Midbrain (tissue), 1 donor: Measurements from ENCODE around the gene CLDN15.
"Not testable (repeated sequence)": the region's sequence is repeated elsewhere in the genome, so short reads cannot be mapped to it uniquely, and the experiment has no call there.

Experiments used
- DNase-seq: peaks from one replicate; lab custom pipeline; 2025; lab: John Stamatoyannopoulos, UW

CLDN15 gene, protein sequence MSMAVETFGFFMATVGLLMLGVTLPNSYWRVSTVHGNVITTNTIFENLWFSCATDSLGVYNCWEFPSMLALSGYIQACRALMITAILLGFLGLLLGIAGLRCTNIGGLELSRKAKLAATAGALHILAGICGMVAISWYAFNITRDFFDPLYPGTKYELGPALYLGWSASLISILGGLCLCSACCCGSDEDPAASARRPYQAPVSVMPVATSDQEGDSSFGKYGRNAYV

DNA sequence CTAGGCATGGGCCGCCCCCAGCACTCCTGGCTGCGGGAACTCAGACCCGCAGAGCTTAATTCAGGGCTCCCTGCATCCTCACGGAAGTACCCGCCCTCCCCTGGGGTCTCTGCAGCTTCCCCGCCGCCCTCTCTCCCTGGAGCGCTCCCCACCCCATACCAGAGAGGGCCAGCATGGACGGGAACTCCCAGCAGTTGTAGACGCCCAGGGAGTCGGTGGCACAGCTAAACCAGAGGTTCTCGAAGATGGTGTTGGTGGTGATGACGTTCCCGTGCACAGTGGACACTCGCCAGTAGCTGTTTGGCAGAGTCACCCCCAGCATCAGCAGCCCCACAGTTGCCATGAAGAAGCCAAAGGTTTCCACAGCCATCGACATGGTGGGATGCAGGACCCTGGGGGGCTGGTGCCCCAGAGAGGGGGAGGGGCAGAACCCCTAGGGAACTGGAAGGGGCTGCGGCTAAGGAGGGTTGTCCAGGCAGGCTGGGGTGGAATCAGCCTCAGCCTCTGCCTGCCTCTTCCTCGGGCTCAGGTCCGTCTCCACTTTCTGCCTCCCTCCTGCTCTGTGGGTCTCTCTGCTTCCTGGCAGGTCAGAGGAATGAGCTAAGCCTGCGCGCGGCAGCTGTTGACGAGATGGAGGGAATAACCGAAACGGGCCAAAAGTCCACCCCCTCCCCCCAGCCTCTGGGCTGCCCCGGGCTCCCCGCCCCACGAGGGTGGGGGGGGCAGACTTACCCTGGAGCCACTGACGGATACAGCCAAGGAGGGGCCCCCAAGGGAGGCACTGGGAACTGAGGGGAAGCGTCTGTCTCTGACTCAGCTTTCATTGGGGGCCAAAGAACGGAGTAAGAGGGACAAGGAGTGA is at the start of gene CLDN15:
Gene CLDN15 (minus strand): TSS at position 597 of the 862 bp plus-strand sequence. CDS start 221 bp downstream, at position 376.
- DNase-seq: no peak

DNA sequence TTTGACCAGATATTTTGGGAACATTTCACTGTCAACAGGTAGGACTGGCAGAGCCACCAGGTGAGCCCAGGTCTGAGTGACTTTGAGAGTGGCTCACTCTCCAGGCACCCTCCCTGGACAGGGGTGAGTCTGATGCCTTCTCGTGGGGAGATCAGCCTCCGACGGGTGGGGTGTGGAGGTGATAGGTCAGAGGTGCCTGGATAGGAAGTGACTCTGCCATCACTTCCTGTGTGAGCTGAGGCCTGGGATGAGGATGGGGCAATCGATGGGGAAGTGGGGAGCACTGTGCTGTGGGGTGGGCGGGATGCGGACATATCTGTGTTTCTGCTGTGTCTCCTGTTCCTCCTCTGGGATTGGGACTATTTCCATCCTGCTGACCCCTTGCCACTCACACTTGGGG is 49.4 kb upstream of the CLDN15 start:
- DNase-seq: no peak

DNA sequence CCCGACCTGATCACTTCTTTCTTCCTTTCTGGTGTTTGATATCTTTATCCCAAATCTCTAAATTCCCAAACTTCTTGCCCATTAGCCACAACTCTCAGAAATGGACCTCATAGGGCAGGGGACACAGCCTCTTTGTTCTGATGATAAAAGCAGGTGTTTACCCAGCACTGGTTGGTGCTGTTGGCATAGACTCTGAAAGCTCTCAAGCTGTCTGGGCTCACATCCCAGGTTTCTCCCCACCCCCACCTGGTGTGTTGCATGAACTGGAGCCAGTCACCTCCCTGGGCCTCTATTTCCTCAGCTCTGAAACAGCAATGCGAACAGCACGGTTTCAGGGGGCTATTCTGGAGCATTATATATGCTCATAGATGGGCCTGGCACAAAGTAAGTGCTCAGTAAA is 48.3 kb upstream of the CLDN15 start:
- not testable (repeated sequence) for DNase-seq

DNA sequence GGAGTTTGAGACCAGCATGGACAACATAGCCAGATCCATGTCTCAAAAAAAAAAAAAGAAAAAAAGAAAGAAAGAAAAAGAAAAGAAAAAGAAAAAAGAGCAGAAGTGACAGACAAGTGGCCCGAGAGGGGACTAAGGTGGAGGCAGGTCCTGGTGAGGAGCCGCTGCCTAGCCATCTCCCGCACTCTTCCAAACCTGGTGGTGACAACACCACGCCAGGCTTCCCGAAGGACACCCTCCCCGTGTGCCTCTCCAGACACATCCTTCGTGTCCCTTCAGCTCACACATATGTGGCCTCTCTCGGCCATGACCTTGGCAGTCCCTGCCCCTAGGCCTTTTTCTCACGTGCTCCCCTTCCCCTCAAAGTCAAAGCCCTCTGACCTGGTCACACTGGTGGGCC is 47.6 kb upstream of the CLDN15 start:
- DNase-seq: no peak

DNA sequence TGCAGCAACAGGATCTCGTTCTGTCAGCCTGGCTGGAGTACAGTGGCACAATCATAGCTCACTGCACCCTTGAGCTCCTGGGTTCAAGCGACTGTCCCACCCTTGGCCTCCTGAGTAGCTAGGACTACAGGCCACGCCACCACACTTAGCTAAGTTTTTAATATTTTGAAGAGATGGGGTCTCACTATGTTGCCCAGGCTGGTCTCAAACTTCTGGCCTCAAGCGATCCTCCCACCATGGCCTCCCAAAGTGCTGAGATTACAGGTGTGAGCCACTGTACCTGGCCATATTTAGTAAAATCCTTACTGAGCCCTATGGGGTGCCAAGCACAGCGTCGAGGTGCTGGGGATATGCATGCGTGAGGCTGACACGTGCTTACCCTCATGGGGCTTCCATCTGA is 43.3 kb upstream of the CLDN15 start:
- DNase-seq: not testable (repeated sequence)

DNA sequence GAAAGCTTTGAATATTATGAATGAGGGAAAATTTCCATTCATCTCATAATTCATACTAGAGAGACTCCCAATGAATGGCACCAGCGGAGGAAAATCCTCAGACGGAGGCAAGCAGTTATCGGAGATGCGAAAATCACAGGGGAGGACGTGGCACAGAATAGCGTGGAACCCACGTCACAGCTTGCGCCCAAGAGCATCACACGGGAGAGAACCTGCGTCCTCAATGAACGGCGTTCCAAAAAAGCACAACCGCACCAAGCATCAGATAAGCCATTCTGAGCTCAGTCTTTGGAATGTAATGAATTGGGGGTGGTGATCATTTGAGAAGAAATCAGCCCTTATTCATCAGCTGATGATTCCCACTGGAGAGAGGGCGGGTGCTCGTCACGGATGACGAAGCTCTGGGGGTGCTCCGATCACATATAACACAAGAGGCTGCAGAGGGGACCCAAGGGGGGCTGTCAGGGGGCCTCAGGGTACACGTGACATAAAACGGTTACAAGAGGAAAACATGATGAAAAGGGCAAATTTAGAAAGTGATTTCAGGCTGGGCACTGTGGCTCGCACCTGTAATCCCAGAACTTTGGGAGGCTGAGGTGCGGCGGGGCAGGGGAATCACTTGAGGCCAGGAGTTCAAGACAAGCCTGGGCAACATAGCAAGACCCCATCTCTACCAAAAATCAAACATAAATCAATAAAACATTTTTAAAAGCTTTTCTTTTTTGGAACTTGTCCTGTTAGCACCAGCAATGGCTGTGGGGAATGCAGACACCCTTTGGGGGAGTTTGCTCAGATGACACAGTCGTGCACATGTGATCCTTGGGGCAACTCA is 41.1 kb upstream of the CLDN15 start:
- DNase-seq: no peak

DNA sequence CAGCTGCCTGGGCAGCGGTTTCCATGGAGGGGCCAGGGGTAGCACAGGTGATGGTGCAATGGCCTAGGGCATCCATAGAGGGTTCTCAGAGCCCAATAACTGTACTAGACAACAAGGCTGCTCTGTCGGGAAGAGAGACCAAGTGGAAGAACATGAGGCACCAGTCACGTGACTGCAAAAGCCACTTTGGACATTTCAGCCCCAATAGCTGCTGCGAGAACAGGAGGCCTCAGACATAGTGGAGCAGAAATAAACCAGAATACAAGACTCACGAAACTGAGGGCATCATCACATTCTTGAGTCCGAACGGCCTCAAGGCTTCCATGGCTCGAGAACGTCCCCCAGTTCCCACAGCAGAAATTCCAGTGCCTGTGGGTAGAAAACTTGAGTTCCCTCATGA is 39.6 kb upstream of the CLDN15 start:
- no peak for DNase-seq

DNA sequence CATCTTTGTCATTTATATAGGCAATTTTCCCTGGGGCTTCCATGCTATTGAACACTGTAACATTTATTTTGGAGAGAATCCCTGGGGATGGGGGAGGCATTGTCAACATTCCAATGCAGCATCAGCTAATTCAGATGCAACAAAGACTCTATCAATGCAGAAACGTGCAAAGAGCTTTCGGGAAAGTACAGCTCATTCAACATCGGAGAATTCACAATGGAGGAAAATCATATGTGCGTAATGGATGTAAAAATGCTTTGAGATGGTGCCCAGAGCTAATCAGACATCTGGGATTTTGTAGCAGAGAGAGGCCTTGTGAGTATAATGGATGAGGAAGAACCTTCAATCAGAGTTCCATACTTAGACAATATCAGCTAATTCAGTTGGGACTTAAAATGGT is 35.6 kb upstream of the CLDN15 start:
- no peak for DNase-seq

DNA sequence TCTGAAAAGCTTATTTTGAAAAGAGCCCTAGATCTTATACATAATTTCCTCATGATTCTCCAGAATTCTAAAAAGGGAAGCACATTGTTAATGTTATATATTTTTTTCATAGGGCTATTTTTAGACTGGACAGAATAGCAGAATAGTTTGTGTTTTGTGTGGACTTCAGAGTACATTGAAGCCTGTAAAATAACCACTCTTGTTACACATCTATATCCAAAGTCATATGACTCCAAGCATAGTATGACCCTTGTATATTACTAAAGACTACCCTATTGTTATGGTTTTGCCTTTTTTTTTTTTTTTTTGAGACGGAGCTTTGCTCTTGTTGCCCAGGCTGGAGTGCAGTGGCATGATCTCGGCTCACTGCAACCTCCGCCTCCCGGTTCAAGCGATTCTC is 33.4 kb upstream of the CLDN15 start:
- no peak for DNase-seq

DNA sequence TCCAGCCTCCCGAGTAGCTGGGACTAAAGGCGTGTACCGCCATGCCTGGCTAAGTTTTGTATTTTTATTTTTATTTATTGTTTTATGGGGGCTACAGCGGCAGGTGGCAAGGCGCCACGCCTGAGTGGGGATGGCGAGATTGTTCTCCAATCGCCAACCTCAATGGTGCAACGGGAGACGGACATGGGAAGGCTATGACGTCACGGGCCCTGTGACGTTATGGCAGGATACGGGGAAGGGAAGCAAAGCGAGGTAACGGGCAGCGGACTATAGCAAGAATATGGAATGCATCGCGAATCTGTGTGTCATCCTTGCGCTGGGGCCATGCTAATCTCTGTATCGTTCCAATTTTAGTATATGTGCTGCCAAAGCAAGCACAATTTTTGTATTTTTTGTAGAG is 32.1 kb upstream of the CLDN15 start:
- no peak for DNase-seq

DNA sequence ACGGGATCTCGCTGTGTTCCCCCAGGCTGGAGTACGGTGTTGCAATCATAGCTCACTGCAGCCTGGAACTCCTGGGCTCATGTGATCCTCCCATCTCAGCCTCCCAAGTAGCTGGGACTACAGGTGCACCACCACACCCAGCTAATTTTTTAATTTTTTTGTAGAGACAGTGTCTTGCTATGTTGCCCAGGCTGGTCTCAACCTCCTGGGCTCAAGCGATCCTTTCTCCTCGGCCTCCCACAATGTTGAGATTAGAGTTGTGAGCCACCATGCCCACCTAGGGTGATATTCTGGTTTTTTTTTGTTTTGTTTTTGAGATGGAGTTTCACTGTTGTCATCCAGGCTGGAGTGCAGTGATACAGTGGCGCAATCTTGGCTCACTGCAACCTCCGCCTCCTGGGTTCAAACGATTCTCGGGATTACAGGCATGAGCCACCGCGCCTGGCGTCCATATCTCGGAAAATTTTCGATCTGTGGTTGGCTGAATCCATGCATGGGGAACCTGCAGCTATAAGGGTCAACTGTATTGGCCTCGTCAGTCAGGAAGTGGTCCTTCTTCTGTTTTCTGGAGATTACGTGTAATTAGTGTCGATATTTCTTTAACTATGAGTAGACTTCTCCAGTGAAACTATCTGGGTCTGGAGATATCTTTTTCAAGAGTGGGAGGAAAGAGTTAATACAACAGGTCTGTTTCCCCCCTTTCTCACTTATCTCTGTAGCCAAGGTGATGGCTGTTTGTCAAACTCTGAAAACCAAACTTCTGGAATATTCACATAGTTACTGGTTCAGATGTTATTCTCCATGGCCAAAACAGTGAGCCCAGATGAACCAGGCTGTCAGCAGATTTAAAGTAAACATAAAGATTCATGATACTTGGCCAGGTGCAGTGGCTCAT is 28.3 kb upstream of the CLDN15 start:
- no peak for DNase-seq

DNA sequence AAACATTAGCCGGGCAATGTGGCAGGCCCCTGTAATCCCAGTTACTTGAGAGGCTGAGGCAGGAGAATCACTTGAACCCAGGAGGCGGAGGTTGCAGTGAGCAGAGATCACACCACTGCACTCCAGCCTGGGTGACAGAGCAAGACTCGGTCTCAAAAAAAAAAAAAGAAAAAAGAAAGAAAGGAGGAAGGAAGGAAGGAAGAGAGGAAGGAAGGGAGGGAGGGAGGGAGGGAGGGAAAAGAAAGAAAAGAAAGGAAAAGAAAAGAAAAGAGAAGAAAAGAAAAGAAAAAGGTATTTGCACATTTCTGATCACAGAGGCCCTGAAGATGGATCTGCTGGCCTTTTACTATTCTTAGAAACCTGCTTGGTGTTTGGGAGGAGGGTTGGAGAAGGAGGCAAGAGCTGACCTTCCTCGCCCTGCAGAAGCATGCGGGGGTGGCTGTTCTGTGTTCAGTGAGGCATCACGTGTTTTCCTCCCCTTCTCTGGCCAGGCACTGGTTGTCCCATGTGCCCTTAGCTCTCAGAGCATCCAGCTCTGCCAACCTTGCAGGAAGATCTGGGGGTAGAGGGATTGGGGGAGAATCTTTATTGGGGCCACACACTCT is 26.6 kb upstream of the CLDN15 start:
- DNase-seq: not testable (repeated sequence)

DNA sequence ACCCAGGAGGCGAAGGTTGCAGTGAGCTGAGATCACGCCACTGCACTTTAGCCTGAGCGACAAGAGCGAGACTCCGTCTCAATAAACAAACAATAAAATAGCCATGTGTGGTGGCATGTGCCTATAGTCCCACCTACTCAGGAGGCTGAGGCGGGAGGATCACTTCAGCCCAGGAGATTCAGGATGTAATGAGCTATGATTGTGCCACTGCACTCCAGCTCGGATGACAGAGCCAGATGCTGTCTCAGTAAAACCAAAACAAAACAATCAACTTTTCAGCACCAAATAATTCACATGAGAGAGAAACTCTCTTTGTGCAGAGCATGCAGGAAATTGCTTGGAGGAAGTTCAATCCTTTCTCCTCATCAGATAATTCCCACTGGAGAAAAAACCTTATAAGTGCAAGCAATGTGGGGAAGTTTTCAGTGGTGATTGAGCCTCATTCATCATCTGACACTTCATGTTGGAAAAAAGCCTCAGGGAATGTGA is 20.7 kb upstream of the CLDN15 start:
- DNase-seq: no peak

DNA sequence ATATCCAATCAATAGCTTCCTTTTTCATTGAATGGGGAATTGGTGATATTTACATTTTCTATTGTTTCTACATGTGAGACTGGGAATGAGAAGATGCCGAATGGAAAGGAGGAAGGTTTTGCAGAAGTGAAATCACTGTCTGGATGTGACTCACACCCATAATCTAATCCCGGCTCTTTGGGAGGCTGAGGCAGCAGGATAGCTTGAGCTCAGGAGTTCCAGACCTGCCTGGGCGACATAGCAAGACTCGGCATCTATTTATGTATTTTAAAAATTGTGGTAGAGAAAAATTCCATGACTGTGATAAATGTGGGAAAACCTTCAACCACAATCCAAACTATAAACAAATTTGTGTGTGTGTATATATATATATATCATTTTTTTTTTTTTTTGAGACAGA is 18.2 kb upstream of the CLDN15 start:
- no peak for DNase-seq

DNA sequence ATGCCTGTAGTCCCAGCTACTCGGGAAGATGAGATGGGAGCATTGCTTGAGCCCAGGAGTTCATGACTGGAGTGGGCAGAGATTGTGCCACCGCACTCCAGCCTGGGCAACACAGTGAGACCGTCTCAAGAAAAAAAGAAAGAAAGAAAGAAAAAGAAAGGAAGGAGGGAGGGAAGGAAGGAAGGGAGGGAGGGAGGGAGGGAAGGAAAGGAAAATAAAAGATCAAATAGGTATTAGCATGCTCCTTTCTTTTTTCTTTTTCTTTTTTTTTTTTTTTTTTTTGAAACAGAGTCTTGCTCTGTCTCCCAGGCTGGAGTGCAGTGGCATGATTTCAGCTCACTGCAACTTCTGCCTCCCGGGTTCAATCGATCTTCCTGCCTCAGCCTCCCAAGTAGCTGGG is 15.6 kb upstream of the CLDN15 start:
- DNase-seq: not testable (repeated sequence)

DNA sequence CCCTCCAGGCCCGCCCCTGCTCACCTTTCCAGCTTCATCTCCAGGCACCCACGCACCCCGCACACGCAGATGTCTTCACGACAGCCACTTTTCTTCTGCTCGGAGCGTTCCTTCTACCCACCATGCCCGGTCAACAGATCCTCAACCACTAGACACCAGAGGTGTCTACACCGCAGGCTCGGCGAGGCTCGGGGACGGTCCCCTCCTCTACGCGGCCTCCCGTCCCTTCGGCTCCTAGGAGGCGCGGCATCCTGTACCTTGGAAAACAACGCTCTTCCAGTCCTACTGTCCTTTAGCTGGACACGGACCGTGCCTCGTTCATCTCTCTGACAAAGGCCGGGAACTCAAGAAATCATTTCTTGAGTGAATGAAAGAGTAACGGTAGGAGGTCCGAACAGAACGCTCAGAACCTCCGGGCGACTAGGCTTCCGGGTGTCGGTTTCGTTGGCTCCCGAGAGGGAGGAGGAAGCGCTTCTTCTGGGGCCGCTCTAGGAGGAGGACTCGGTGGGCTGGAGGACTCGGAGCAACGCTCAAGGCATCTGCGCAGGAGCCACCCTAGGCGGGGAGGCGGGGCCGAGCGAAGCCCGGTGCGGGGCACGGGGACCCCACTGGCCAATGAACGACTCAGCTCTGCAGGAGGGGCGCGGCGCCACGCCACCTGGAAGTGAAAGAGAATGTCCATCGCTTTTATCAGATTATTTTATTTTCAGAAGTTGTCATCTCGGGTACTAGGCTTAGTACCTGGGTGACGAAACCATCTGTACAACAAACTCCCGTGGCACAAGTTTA is 14.5 kb upstream of the CLDN15 start:
- peak; percentile 96 for DNase-seq

DNA sequence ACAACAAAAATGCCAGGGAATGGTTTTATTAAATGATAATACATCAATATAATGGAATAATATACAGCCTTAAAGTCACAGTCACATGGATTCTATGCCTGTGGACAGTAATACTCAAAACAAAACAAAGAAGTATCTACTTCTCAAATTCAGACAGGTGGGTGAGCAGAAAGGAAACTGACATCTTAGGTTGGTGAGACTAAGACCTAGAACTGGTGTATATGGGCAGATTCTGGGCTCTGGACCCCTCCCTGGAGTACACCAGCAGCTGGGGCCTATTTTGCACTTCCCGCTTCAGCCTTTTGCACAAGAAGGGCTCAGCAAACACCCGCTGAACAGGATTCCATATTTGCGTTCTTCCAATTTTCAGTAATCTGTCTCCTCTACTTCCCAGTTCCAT is 12.7 kb upstream of the CLDN15 start:
- DNase-seq: no peak

DNA sequence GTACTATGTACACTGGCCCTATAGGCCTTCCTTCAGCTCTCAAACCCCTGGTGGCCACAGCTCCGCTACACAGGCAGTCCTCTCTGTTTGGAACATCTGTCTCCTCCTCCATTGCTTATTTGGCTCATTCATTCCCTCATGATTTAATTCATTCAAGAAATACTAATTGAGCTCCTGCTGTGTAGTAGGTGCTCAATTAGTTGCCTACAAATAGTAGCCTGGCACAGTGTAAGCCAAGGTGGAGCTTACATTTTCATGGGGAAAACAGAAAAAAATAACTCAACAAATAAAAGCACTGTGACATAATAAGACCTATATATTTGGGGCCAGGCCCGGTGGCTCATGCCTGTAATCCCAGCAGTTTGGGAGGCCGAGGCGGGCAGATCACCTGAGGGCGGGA is 10.7 kb upstream of the CLDN15 start:
- no peak for DNase-seq

DNA sequence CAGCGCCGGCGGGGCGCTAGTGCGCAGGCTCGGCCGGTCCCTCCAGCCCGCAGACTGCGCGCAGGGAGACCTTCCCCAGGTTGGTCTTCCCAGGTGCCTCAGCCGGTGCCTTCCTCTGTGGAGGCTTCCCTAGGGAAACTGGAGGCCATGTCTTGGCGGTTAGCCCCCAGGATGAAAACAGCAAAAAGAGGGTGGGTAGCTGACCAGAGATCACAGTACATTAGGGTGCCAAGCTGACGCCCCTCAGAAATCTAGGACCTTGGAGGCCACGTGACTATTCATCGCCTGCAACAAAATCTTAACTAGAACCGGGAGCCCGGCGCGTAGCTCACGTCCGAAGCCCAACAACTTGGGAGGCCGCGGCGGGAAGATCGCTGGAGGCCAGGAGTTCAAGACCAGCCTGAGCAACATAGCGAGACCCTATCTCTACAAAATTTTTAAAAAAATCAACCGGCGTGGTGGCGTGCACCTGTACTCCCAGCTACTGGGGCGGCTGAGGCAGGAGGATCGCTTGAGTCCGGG is 7.6 kb upstream of the CLDN15 start:
- no peak for DNase-seq
